Lower lobe of right lung (tissue), 2 donors: ENCODE measurements around the gene ZNF680. TPM values are rescaled to one million over a fixed set of nuclear protein-coding genes. Genes with fewer than 3 reads are reported as not detected.

Experiments
- ATAC-seq, 2 donors: fragments of 200-7000 bp; cut with Tn5 transposase; one replicate each; pipeline ENCODE4 v1.9.1; 2020 to 2022; ENCODE audit warnings: mild to moderate bottlenecking in 2 of 2, moderate library complexity in 2 of 2
- DNase-seq: peaks from one replicate; pipeline ENCODE4 v3.0.0-alpha.2; 2020
- H3K27ac ChIP-seq: fragments of 200-600 bp; one replicate; pipeline ENCODE4 v1.8.0; 2022
- H3K27me3 ChIP-seq: fragments of 200-600 bp; one replicate; pipeline ENCODE4 v1.8.0; 2022; ENCODE audit warnings: low read depth
- H3K36me3 ChIP-seq: fragments of 200-600 bp; one replicate; pipeline ENCODE4 v1.8.0; 2022; ENCODE audit warnings: mild to moderate bottlenecking
- H3K4me1 ChIP-seq: fragments of 200-600 bp; one replicate; pipeline ENCODE4 v1.8.0; 2022
- H3K4me3 ChIP-seq: fragments of 200-600 bp; one replicate; pipeline ENCODE4 v1.8.0; 2022; ENCODE audit warnings: mild to moderate bottlenecking
- H3K9me3 ChIP-seq: fragments of 200-600 bp; one replicate; pipeline ENCODE4 v1.8.0; 2022
- intact Hi-C: fragments of 100-400 bp; cut with DNase I; formaldehyde crosslinking; loops from one replicate; pipeline ENCODE4 v1.11.0; 2022
- long read RNA-seq: library from polyadenylated mRNA; unstranded; transcript quantifications from one replicate; pipeline ENCODE4 v2.0.0, GENCODE V29; 2021
- total RNA-seq: library from RNA; stranded (reverse); fragmentation: NEBNext Ultra II Directional; extraction: Animal tissue kit (Norgen Biotek cat#: 25700); gene quantifications from one replicate; pipeline ENCODE4 v1.2.1, GENCODE V29; 2021
- TF ChIP-seq, protein P1 (sequence below): fragments of 200-600 bp; IDR thresholded peaks from one replicate; pipeline ENCODE4 v1.8.0; 2022; ENCODE audit warnings: antibody characterized with exemption, mild to moderate bottlenecking
- donor health status: DM: no; HTN: yes; CAD: no; lungs with severe emphysema.

The ZNF680 gene
- total RNA-seq = 13.6 TPM
- long read RNA-seq, transcript ZNF680-201 (4 exons, 3,022 nt) = major isoform, 6 of 26 reads
- long read RNA-seq, partial matches to known transcripts = 2 of 26 reads
- long read RNA-seq, other reads (novel, unspliced or antisense) = 14 of 26 reads

DNA sequence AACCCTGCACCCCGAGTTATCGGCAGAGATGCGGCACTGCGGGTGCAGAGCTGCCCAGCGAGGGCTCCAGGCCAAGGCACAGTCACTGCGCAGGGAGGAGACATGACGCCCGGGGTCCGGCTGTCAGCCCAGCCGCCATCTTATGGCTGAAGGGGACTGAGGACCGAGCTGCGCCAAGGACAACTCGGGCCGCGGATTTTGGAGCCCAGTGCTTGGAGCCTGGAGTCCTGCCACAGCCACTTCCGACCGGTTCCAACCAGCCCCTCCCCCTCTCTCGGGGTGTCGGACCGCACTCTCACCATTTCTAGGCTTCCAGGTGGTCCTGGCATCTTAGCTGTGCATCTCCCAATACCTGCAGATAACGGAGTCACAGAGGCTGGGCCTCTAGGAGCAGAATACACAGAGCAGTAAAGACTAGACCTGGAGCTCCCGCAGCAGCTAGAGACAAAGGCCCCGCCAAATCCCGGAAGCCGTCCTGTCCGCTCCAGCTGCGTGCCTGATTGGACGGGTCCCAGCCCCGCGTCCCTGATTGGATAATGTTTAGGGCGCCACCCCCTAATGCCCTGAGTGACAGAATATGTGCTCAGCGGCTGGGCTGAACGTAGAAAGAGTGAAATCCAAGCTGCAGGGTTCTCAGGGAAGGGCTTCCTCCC, at the start of gene ZNF680:
TSS of gene ZNF680 (minus strand) at position 446 of the 653 bp plus-strand sequence. CDS start at position 329, 117 bp downstream.
- peak within 1 kb of the TSS; percentile 97 for H3K4me3 ChIP-seq
- H3K4me1 ChIP-seq = peaks cover 18% of the 10 kb centered on the region
- intact Hi-C loops = no loop called here
- peak within 1 kb of the TSS; percentile 89 for H3K27ac ChIP-seq
- ATAC-seq (peak; percentile 99 to 100), DNase-seq (peak; percentile 94)
- TF ChIP-seq, protein P1, sequence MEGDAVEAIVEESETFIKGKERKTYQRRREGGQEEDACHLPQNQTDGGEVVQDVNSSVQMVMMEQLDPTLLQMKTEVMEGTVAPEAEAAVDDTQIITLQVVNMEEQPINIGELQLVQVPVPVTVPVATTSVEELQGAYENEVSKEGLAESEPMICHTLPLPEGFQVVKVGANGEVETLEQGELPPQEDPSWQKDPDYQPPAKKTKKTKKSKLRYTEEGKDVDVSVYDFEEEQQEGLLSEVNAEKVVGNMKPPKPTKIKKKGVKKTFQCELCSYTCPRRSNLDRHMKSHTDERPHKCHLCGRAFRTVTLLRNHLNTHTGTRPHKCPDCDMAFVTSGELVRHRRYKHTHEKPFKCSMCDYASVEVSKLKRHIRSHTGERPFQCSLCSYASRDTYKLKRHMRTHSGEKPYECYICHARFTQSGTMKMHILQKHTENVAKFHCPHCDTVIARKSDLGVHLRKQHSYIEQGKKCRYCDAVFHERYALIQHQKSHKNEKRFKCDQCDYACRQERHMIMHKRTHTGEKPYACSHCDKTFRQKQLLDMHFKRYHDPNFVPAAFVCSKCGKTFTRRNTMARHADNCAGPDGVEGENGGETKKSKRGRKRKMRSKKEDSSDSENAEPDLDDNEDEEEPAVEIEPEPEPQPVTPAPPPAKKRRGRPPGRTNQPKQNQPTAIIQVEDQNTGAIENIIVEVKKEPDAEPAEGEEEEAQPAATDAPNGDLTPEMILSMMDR = no peak
- no peaks in the 10 kb centered on the region for H3K9me3 ChIP-seq
- H3K36me3 ChIP-seq = no peaks in the 10 kb centered on the region
- no peaks in the 10 kb centered on the region for H3K27me3 ChIP-seq

DNA sequence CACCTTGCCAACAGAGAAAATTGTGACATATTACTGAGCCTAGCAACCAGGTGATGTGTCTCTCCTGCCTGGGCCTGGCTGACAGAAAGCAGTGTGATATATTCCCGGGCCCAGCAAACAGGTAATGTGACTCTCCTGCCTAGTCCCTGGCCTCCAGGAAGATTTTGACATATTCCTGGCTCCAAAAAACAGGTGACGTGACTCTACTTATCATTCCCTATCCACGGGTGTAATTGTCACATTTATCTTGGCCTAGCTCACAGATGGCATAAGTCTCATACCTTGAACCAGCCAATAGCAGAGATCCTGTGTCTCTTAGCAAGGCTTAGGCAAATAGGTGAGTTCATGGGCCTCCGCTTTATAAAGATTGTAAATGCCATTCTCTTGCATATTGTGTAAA, 49.6 kb upstream of the ZNF680 start:
- Histone ChIP-seq H3K9me3 (no peaks in the 10 kb centered on the region), H3K27ac (no peak overlapping the region), H3K4me1 (no peaks in the 10 kb centered on the region), H3K27me3 (no peaks in the 10 kb centered on the region), H3K4me3 (no peak overlapping the region), H3K36me3 (no peaks in the 10 kb centered on the region)
- TF ChIP-seq, protein P1 = no peak
- intact Hi-C loops = no loop called here
- ATAC-seq (no peak), DNase-seq (no peak)

DNA sequence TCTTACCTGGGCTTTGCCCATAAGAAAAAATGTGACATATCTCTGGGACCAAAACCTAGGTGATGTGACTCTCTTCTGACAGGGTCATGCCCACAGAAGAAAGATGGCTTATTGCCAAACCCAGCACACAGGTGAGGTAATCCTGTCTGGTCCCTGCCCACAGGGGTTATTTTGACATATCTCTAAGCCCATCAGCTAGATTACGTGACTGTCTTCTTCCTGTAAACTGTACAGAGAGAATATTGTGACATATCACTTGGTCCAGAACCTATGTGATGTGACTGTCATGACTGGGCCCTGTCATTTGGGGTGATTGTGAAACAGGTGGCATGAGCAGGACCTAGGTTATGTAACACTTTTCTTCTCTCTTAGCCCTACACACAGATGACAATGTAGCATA, 48.8 kb upstream of the ZNF680 start:
- H3K9me3 ChIP-seq = no peaks in the 10 kb centered on the region
- H3K4me3 ChIP-seq = no peak overlapping the region
- H3K36me3 ChIP-seq = no peaks in the 10 kb centered on the region
- no peak for ATAC-seq
- no peak for DNase-seq
- TF ChIP-seq, protein P1 = no peak
- no peak overlapping the region for H3K27ac ChIP-seq
- no peaks in the 10 kb centered on the region for H3K4me1 ChIP-seq
- H3K27me3 ChIP-seq = no peaks in the 10 kb centered on the region
- intact Hi-C loops = no loop called here

DNA sequence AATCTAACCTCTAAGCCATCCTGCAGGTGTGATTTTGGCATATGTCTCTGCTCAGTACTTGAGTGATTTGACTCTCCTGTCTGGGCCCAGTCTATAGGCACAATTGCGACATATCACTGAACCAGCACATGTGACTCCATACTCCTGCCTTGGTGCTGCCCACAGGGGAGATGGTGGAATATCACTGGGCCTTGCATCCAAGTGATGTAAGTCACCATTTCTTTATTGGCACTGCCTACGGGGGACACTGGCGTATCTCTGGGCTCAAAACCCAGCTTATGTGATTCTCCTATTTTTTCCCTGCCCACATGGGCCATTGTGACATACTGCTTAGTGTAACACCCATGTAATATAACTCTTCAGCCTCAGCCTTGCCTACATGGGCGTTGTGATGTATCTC, 48.1 kb upstream of the ZNF680 start:
- Histone ChIP-seq H3K36me3 (no peaks in the 10 kb centered on the region), H3K9me3 (no peaks in the 10 kb centered on the region), H3K27ac (no peak overlapping the region), H3K4me3 (no peak overlapping the region), H3K27me3 (no peaks in the 10 kb centered on the region), H3K4me1 (no peaks in the 10 kb centered on the region)
- TF ChIP-seq, protein P1 = no peak
- intact Hi-C loops = no loop called here
- DNase-seq (no peak), ATAC-seq (no peak)

DNA sequence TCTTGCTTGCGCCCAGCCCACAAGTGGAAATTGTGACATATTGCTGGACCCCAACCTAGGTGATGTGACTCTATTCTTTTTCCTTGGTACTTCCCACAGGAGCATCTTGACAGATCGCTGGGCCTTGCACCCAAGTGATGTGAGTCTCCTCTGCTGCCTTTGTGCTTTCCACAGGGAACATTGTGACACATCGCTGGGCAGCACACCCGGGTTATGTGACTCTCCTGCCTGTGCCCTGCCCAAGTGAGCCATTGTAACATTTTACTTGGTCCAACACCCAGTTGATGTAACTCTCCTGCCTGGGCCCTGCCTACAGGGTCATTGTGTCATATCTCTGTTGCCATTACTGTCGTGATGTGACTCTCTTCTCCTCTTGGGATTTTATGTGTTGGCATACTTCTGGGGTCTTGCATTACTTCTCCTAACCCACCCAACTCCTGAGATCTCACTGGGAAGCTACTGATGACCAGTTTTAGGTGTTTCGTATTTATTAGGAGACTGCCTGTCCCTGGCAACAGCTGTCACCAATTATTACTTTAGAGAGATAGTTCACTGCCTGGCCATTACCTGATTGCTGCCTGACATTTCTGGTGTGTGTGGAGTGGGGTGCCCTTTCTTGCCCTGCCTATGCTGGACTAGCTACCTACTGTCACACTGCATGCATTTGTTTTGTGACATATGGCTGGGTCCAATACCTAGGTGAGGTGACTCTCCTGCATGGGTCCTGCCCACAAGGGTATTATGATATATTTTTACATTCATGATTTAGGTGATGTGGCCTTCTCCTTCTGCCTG, 45.4 kb upstream of the ZNF680 start:
- Histone ChIP-seq H3K36me3 (no peaks in the 10 kb centered on the region), H3K9me3 (no peaks in the 10 kb centered on the region), H3K27me3 (no peaks in the 10 kb centered on the region), H3K4me1 (no peaks in the 10 kb centered on the region), H3K27ac (no peak overlapping the region), H3K4me3 (no peak overlapping the region)
- intact Hi-C loops = no loop called here
- TF ChIP-seq, protein P1 = no peak
- ATAC-seq (no peak), DNase-seq (no peak)
